Kidney epithelial cell (primary cell): Measurements from ENCODE around the gene CLK4. TPM values are rescaled to one million over a fixed set of nuclear protein-coding genes. Genes with fewer than 3 reads are reported as not detected.

Experiments used
- DNase-seq: peaks from one replicate; pipeline ENCODE4 v3.0.0-alpha.2; 2010; ENCODE audit warnings: low read depth
- H3K27me3 ChIP-seq: 2 replicates; pipeline ENCODE4 v1.6.0; 2011; ENCODE audit warnings: low read length; ENCODE audit not compliant: control insufficient read depth, insufficient read depth
- H3K36me3 ChIP-seq: 2 replicates; pipeline ENCODE4 v1.5.1; 2011; ENCODE audit warnings: low read length; ENCODE audit not compliant: control insufficient read depth, insufficient read depth
- H3K4me3 ChIP-seq: 2 replicates; pipeline ENCODE4 v1.5.1; 2011; ENCODE audit warnings: low read depth, mild to moderate bottlenecking, control low read depth, low read length
- total RNA-seq: library from RNA; depleted of rRNA; stranded (reverse); fragments of >200 nt; gene quantifications from 2 replicates; pipeline ENCODE4 v1.2.3, GENCODE V29; 2015
- TF ChIP-seq, protein P1 (sequence below): IDR thresholded peaks from 2 replicates; pipeline ENCODE4 v1.5.1; 2011; ENCODE audit warnings: mild to moderate bottlenecking, moderate library complexity, low read length, control low read depth, inconsistent platforms; ENCODE audit not compliant: insufficient read depth, poor library complexity, severe bottlenecking

CLK4 gene
- total RNA-seq, 1 donor from 2014 or later, result 7.1 TPM

DNA sequence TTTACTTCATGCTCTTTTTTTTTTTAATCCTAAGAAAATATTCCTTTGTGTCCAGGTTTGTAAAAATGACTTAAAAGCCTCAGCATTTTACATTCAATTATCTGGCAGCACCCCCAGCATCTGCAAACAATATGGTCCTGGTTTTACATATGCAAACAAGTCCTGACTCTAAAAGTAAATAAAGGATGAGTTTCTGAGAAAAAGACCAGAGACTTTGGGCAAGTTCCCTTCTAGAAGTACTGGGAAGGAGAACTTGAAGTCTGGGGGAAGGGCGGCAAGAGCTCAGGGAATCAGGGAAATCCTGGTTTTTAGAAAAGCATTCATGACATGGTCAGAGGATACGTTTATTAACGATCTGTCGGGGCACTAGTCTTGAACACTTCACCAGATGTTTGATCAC lies 62.5 kb downstream of the CLK4 start:
- DNase-seq, result no peak
- H3K27me3 ChIP-seq, result no peaks in the 10 kb centered on the region
- H3K36me3 ChIP-seq, result no peaks in the 10 kb centered on the region
- TF ChIP-seq, protein P1, sequence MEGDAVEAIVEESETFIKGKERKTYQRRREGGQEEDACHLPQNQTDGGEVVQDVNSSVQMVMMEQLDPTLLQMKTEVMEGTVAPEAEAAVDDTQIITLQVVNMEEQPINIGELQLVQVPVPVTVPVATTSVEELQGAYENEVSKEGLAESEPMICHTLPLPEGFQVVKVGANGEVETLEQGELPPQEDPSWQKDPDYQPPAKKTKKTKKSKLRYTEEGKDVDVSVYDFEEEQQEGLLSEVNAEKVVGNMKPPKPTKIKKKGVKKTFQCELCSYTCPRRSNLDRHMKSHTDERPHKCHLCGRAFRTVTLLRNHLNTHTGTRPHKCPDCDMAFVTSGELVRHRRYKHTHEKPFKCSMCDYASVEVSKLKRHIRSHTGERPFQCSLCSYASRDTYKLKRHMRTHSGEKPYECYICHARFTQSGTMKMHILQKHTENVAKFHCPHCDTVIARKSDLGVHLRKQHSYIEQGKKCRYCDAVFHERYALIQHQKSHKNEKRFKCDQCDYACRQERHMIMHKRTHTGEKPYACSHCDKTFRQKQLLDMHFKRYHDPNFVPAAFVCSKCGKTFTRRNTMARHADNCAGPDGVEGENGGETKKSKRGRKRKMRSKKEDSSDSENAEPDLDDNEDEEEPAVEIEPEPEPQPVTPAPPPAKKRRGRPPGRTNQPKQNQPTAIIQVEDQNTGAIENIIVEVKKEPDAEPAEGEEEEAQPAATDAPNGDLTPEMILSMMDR, result no peak
- H3K4me3 ChIP-seq, result no peak overlapping the region

DNA sequence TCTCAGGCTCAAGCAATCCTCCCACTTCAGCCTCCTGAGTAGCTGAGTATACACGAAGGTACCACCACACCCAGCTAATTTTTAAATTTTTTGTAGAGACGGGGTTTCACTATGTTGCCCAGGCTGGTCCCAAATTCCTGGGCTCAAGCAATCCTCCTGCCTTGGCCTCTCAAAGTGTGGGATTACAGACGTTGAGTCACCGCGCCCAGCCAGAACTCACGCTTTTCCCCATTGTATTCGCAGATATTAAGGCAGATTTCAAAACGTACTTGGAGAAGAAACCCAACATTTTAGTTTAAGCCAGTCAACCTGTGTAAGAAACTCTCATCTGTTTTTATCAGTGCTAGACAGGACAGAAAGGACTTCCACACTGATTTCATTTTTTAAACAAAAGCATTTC lies 63.2 kb downstream of the CLK4 start:
- Histone ChIP-seq H3K27me3 (no peaks in the 10 kb centered on the region), H3K36me3 (no peaks in the 10 kb centered on the region), H3K4me3 (no peak overlapping the region)
- TF ChIP-seq, protein P1, result no peak
- no peak for DNase-seq

DNA sequence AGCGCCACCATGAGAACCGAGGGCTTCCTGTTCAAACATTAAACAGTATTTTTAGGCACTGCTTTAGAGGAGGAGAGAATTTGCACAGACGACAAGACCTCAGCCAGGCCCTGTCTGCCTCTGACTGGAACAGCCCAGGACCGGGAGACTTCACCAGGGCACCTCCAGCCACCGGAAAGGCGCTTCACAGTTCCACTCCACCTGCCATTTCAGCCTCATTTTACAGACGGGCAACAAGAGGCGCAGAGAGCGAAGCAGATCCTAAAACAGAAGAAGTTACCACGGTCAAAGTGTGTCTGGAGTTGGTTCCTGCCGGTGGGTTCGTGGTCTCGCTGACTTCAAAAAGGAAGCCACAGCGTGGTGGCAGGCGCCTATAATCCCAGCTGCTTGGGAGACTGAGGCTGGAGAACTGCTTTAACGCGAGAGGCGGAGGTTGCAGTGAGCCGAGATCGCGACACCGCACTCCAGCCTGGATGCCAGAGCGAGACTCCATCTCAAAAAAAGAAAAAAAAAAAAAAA lies 65.0 kb downstream of the CLK4 start:
- TF ChIP-seq, protein P1, result no peak
- no peak for DNase-seq
- no peak overlapping the region for H3K4me3 ChIP-seq

DNA sequence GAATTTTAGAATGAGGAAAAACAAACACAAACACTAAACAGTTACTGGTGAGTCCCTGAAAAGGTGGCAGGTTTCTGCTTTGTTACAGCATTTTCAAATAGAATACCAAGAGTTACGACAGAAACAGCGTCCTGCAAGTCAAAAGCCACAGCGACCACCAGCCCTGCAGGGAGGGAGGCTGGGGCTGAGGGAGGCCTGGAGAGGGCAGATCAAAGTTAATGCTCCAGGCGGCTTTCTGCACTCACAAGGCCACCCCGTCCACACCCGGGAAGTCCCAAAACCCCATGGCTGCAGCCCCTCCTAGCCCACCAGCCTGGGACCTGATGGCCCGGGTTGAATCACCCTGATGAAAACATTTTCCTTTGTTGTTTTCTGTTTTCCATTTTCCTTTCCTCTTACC lies 65.9 kb downstream of the CLK4 start:
- H3K4me3 ChIP-seq, result no peak overlapping the region
- no peak for DNase-seq
- no peaks in the 10 kb centered on the region for H3K36me3 ChIP-seq
- no peaks in the 10 kb centered on the region for H3K27me3 ChIP-seq
- TF ChIP-seq, protein P1, result no peak

More for the DNA sequence above, 65.0 kb downstream of the CLK4 start:
- Histone ChIP-seq H3K36me3 (no peaks in the 10 kb centered on the region), H3K27me3 (no peaks in the 10 kb centered on the region)

DNA sequence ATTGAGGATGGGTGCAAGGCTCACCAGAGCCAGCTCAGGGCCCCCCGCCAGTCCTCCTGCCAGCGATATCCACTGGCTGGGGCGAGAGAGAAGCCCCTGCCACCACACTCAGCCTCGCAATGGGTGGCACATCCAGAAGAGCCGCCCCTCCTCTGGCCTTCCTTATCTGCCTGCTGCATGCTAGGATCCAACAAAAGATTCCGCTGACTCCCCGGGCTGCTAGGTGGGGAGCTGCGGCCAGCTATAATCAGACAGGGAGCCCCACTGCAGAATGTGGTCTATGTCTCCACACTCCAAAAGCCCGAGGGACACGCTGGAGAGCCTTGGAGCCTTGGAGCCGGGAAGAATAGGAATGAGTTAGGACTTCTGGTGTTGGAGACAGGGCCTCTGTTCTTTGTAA lies 69.4 kb downstream of the CLK4 start:
- H3K36me3 ChIP-seq, result no peaks in the 10 kb centered on the region
- H3K4me3 ChIP-seq, result no peak overlapping the region
- TF ChIP-seq, protein P1, result no peak
- H3K27me3 ChIP-seq, result no peaks in the 10 kb centered on the region
- no peak for DNase-seq

DNA sequence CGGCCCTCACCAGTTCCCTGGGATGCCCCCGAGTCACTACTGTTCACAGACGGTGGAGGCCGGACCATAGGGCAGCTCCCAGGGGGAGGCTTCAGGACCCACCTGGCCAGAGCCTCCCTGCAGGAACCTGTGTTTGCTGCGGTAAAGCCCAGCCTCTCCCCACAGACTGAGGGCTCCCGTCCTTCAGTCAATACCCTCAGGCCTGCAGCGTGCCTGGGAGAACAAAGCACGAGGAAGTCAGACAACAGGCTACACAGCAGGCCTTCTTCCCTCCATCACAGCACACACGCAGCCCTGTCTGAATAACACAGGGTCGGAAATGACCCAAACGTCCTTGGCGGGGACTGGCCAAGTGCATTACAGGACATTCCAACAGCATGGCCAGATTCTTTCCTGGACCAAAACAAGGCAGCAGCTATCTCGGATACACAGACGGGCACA lies 71.1 kb downstream of the CLK4 start:
- Histone ChIP-seq H3K36me3 (no peaks in the 10 kb centered on the region), H3K27me3 (no peaks in the 10 kb centered on the region), H3K4me3 (no peak overlapping the region)
- TF ChIP-seq, protein P1, result no peak
- no peak for DNase-seq
